ENCODE results near the gene SAE1. TPM values are rescaled to one million over a fixed set of nuclear protein-coding genes. Genes with fewer than 3 reads are reported as not detected.

The SAE1 gene
- total and polyA plus RNA-seq, 10 of the 15 experiments (the other 5 are each of a cell fraction or from before 2014, with no cell fraction given), result 62.0 to 246 (median 148) TPM

DNA sequence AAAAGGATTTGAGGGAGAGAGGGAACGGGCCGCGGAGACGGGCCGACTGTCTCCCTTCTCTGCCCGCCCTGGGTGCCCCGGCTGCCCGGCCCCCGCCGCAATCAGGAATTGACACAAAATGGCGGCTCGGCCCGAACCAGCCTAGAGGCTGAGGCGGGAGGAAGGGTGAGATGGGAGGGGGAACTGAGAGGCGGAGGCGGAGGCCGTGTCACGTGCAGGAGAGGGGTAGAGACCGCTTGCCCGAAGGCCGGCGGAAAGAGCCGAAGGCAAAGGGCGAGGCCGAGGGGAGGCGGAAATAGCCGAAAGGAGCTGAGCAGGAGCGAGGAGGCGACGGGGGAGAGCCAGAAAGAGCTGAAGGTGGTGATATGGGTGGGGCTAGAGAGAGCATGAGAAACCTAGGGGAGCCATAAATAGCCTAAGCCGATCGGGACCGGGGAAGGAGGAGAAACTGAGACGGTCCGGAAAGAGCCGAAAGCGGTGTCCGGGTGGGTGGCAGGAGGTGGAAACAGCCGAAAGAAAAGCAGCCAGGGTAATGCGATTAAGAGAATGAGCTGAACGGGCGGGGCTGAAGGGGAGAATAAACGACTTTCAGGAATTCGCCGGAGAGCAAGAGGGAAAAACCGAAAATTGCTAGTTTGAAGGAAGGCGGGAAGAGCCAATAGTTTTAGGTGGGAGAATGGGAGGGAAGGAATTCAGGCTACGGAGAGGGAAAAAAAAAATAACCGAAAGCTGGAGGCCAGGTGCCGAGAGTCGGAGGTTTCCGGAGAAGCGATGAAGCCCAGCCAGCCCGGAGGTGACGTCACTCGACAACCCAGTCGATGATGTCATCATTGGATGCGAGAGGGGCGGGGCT, 17.4 kb upstream of the SAE1 start, which contains the start of gene ZC3H4:
ZC3H4 (minus strand) TSS at position 780 of the 853 bp plus-strand sequence. CDS start 1,192 bp downstream, outside the sequence.
- Histone ChIP-seq H3K4me2 (ENCODE audit: control insufficient read depth, insufficient read depth) (peak within 1 kb of the TSS; percentile 91), H3K4me1 (ENCODE audit: control insufficient read depth, insufficient read depth, low read length) (peaks cover 7% of the 10 kb centered on the region), H3K36me3 (ENCODE audit: control insufficient read depth in 2 of 2, insufficient read depth in 2 of 2, low read length in 1 of 2) (no peaks in the 10 kb centered on the region), H3K27me3 (replicated peaks in 1 of 2; ENCODE audit: control insufficient read depth in 2 of 2, insufficient read depth in 2 of 2, low read length in 1 of 2) (no peaks in the 10 kb centered on the region), H3K4me3 (peak within 1 kb of the TSS; percentile 98), H3K27ac (ENCODE audit: control insufficient read depth, insufficient read depth) (peak within 1 kb of the TSS; percentile 99), H2AFZ (ENCODE audit: control insufficient read depth, low read depth, low read length) (peak within 1 kb of the TSS; percentile 53), H3K79me2 (ENCODE audit: control insufficient read depth, insufficient read depth, low read length) (peaks cover 46% of the 10 kb centered on the region), H4K20me1 (ENCODE audit: control insufficient read depth, insufficient read depth) (no peaks in the 10 kb centered on the region), H3K9me3 (replicated peaks; ENCODE audit: control insufficient read depth, insufficient read depth, low read length) (no peaks in the 10 kb centered on the region), H3K9ac (ENCODE audit: control insufficient read depth, insufficient read depth, low read length) (peak within 1 kb of the TSS; percentile 100)
- peak; percentile 94 for FAIRE-seq
- in situ Hi-C loops (cut with MboI), result no loop called here
- ChIA-PET SMC1A (ENCODE audit: uncharacterized antibody, unreplicated experiment) (interaction anchor here (0.6 to 2.4 kb wide), 12 partner anchors 10 to 131 kb away, joined by 3 to 26 read pairs (median 4); partner anchors contain the start of gene SAE1), POLR2A (interaction anchor here (0.6 to 2.0 kb wide), 22 partner anchors 9 to 399 kb away, joined by 3 to 45 read pairs (median 4); partner anchors contain the start of genes CCDC9 and SAE1), CTCF (interaction anchor here (0.7 to 2.4 kb wide), 19 partner anchors 10 to 496 kb away, joined by 3 to 19 read pairs (median 5); no protein-coding TSS in a partner anchor), RAD21 (ENCODE audit: unreplicated experiment) (interaction anchor here (0.9 to 1.8 kb wide), 13 partner anchors 9 to 143 kb away, joined by 3 to 16 read pairs (median 5); partner anchors contain the start of genes CCDC9 and SAE1)
- 0% methylated on average over 51 of the region's 59 CpGs for WGBS (ENCODE audit: insufficient coverage, insufficient replicate concordance, low lambda C conversion rate, missing lambda C conversion rate)
- intact Hi-C loops (cut with micrococcal nuclease; ENCODE audit: unreplicated experiment), result loop anchor here (1.0 to 10.0 kb wide), 2 partner anchors 65 to 258 kb away; partner anchors contain the start of genes AP2S1 and TMEM160
- ATAC-seq, result peak; percentile 87
- BruUV-seq (replicated peaks), result no TSS peak
- peak; percentile 100 for DNase-seq (ENCODE audit: low read depth, low spot score)
- TF ChIP-seq HDGF (IDR thresholded peaks at IDR 0.05) (peak; percentile 100), BHLHE40 (IDR thresholded peaks at IDR 0.05; ENCODE audit: borderline replicate concordance in 1 of 2, low read depth in 2 of 2, low read length in 1 of 2) (peak; percentile 99), NFYA (IDR thresholded peaks at IDR 0.05; ENCODE audit: borderline replicate concordance, low read depth, low read length) (no peak), MYB (IDR thresholded peaks at IDR 0.05; ENCODE audit: borderline replicate concordance, low read depth, low read length) (no peak), SREBF2 (IDR thresholded peaks at IDR 0.05; ENCODE audit: low read length) (no peak), CHD2 (IDR thresholded peaks at IDR 0.05; ENCODE audit: borderline replicate concordance, low read depth, low read length) (no peak), RBBP5 (conservative IDR thresholded peaks at IDR 0.05) (no peak), TCF12 (IDR thresholded peaks at IDR 0.05; ENCODE audit: low read depth, low read length) (peak; percentile 59; the same call in 1 of the 2 replicates), NBN (IDR thresholded peaks at IDR 0.05) (peak; percentile 99), SMARCA5 (IDR thresholded peaks at IDR 0.05) (peak; percentile 65; the same call in 1 of the 2 replicates), PML (IDR thresholded peaks at IDR 0.05; ENCODE audit: low read length) (peak; percentile 89), SP1 (IDR thresholded peaks at IDR 0.05; ENCODE audit: low read depth, low read length) (peak; percentile 11), ZNF274 (IDR thresholded peaks at IDR 0.05; ENCODE audit: insufficient read depth, insufficient read length) (no peak), TARDBP (IDR thresholded peaks at IDR 0.05; ENCODE audit: borderline replicate concordance) (0 out of 2 replicates have a peak, but pooled peaks have one; percentile 18), GABPA (IDR thresholded peaks at IDR 0.05; ENCODE audit: low read depth) (peak; percentile 80)
- TF ChIP-seq, protein P1, sequence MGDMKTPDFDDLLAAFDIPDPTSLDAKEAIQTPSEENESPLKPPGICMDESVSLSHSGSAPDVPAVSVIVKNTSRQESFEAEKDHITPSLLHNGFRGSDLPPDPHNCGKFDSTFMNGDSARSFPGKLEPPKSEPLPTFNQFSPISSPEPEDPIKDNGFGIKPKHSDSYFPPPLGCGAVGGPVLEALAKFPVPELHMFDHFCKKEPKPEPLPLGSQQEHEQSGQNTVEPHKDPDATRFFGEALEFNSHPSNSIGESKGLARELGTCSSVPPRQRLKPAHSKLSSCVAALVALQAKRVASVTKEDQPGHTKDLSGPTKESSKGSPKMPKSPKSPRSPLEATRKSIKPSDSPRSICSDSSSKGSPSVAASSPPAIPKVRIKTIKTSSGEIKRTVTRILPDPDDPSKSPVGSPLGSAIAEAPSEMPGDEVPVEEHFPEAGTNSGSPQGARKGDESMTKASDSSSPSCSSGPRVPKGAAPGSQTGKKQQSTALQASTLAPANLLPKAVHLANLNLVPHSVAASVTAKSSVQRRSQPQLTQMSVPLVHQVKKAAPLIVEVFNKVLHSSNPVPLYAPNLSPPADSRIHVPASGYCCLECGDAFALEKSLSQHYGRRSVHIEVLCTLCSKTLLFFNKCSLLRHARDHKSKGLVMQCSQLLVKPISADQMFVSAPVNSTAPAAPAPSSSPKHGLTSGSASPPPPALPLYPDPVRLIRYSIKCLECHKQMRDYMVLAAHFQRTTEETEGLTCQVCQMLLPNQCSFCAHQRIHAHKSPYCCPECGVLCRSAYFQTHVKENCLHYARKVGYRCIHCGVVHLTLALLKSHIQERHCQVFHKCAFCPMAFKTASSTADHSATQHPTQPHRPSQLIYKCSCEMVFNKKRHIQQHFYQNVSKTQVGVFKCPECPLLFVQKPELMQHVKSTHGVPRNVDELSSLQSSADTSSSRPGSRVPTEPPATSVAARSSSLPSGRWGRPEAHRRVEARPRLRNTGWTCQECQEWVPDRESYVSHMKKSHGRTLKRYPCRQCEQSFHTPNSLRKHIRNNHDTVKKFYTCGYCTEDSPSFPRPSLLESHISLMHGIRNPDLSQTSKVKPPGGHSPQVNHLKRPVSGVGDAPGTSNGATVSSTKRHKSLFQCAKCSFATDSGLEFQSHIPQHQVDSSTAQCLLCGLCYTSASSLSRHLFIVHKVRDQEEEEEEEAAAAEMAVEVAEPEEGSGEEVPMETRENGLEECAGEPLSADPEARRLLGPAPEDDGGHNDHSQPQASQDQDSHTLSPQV (IDR thresholded peaks at IDR 0.05), result no peak
- TF ChIP-seq, protein P2, sequence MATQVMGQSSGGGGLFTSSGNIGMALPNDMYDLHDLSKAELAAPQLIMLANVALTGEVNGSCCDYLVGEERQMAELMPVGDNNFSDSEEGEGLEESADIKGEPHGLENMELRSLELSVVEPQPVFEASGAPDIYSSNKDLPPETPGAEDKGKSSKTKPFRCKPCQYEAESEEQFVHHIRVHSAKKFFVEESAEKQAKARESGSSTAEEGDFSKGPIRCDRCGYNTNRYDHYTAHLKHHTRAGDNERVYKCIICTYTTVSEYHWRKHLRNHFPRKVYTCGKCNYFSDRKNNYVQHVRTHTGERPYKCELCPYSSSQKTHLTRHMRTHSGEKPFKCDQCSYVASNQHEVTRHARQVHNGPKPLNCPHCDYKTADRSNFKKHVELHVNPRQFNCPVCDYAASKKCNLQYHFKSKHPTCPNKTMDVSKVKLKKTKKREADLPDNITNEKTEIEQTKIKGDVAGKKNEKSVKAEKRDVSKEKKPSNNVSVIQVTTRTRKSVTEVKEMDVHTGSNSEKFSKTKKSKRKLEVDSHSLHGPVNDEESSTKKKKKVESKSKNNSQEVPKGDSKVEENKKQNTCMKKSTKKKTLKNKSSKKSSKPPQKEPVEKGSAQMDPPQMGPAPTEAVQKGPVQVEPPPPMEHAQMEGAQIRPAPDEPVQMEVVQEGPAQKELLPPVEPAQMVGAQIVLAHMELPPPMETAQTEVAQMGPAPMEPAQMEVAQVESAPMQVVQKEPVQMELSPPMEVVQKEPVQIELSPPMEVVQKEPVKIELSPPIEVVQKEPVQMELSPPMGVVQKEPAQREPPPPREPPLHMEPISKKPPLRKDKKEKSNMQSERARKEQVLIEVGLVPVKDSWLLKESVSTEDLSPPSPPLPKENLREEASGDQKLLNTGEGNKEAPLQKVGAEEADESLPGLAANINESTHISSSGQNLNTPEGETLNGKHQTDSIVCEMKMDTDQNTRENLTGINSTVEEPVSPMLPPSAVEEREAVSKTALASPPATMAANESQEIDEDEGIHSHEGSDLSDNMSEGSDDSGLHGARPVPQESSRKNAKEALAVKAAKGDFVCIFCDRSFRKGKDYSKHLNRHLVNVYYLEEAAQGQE (IDR thresholded peaks at IDR 0.05; ENCODE audit: low read depth, low read length), result no peak

All from GM12878 (cell line).